GM19035 (cell line): ENCODE data around the gene SORBS2.
"Not testable (repeated sequence)": the region's sequence is repeated elsewhere in the genome, so short reads cannot be mapped to it uniquely, and the experiment has no call there.

Experiments
- ATAC-seq: cut with Tn5 transposase; IDR thresholded peaks from one replicate; pipeline ENCODE4 v1.9.1; 2021; ENCODE audit not compliant: unreplicated experiment

Gene SORBS2

GRCh38 chr4:185716577-185717376 is 95.2 kb downstream of the SORBS2 start:
- ATAC-seq, result no peak

GRCh38 chr4:185716141-185716551 is 95.8 kb downstream of the SORBS2 start:
- ATAC-seq, result no peak

GRCh38 chr4:185714524-185714923 is 97.5 kb downstream of the SORBS2 start:
- ATAC-seq, result not testable (repeated sequence)

- ATAC-seq, result no peak
These were observed 98.3 kb downstream of the SORBS2 start for GRCh38 chr4:185713731-185714130.

GRCh38 chr4:185713272-185713671 is 98.7 kb downstream of the SORBS2 start:
- ATAC-seq, result no peak

- ATAC-seq, result no peak
These were observed 99.5 kb downstream of the SORBS2 start for GRCh38 chr4:185712350-185713024.

GRCh38 chr4:185711726-185712125 is 100.3 kb downstream of the SORBS2 start:
- no peak for ATAC-seq

GRCh38 chr4:185710487-185710995 is 101.5 kb downstream of the SORBS2 start:
- ATAC-seq, result no peak

GRCh38 chr4:185709802-185710486 is 102.0 kb downstream of the SORBS2 start:
- ATAC-seq, result no peak

GRCh38 chr4:185708348-185708747 is 103.6 kb downstream of the SORBS2 start:
- ATAC-seq, result no peak

- not testable (repeated sequence) for ATAC-seq
These were observed 104.4 kb downstream of the SORBS2 start for GRCh38 chr4:185707622-185708021.

GRCh38 chr4:185702147-185702663 is 109.8 kb downstream of the SORBS2 start:
- no peak for ATAC-seq

- no peak for ATAC-seq
These were observed 111.4 kb downstream of the SORBS2 start for GRCh38 chr4:185700630-185701029.

- ATAC-seq, result no peak
These were observed 111.9 kb downstream of the SORBS2 start for GRCh38 chr4:185700048-185700447.

GRCh38 chr4:185697488-185697887 is 114.5 kb downstream of the SORBS2 start:
- ATAC-seq, result no peak

- no peak for ATAC-seq
These were observed 116.3 kb downstream of the SORBS2 start for GRCh38 chr4:185695743-185696142.

GRCh38 chr4:185693548-185694215 is 118.3 kb downstream of the SORBS2 start:
- ATAC-seq, result no peak

- no peak for ATAC-seq
These were observed 122.6 kb downstream of the SORBS2 start for GRCh38 chr4:185689407-185689806.

- no peak for ATAC-seq
These were observed 126.2 kb downstream of the SORBS2 start for GRCh38 chr4:185685804-185686203.

GRCh38 chr4:185683896-185684295 is 128.1 kb downstream of the SORBS2 start:
- no peak for ATAC-seq

- no peak for ATAC-seq
These were observed 128.8 kb downstream of the SORBS2 start for GRCh38 chr4:185683222-185683621.
